IPS-18c (cell line): ENCODE data around the gene SSBP3.

Experiments
- H3K4me3 ChIP-seq: 2 replicates; pipeline ENCODE4 v1.7.0; 2013; ENCODE audit warnings: low read depth, mild to moderate bottlenecking, low read length, moderate library complexity; ENCODE audit not compliant: insufficient read depth
- H3K9me3 ChIP-seq: one replicate; pipeline ENCODE4 v1.6.1; 2013; ENCODE audit warnings: mild to moderate bottlenecking, low read length, moderate library complexity; ENCODE audit not compliant: control insufficient read depth, insufficient read depth

Gene SSBP3

DNA sequence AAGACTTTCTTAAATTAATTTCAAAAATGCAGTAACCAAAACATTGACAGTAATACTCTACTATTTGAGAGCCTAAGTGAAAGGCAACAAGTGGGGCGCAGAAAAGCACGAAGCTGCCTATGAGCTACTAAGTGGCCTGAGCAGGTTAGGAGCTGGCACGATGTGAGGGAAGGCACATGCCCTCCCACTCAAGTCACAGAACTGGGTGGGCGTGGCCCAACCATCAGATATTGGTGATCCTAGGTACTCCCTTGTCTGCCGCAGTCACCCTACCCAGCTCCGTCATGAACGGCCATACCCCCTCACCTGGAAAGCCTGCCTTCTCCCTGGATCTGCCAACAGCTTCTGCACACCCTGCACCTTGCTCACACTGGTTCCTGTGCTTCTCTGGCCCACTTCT is 40.8 kb downstream of the SSBP3 start:
- H3K9me3 ChIP-seq: no peaks in the 10 kb centered on the region
- no peak overlapping the region for H3K4me3 ChIP-seq

DNA sequence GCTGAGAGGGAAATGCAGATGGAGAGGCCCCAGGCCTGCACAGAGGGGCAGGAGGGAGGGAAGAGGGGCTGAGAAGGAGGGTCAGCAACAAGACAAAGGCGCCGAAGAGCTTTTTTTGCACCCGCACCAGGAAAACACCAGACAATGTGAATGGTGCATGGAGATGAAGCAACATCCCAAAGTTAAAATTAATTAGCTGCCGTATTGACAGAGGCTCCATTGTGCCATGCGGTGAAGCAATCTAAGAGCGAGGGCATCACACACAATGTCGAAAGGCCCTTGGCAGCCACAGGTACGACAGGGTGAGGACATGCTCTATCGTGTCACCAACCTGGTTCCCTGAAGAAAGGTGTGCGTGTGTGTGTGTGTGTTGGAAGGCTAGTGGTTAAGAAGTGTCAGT is 41.2 kb downstream of the SSBP3 start:
- Histone ChIP-seq H3K4me3 (no peak overlapping the region), H3K9me3 (no peaks in the 10 kb centered on the region)

DNA sequence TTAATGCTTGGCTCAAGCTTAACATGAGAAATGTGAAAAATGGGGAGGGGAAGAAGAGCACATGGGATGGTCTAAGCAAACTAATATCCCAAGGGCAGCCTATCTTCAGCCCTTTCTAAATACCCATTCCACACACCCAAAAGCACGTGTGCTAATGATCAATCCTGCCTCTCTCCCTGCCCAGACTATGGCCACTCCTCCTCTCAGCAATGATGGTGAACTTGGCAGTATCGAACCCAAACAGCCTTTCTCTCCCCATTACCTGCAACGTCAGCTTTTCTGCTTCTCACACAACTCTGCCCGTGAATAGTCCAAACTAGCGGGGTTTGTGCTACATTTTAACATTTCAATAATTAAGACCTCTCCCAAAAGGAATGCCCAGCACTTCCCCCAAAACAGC is 41.6 kb downstream of the SSBP3 start:
- Histone ChIP-seq H3K9me3 (no peaks in the 10 kb centered on the region), H3K4me3 (no peak overlapping the region)

DNA sequence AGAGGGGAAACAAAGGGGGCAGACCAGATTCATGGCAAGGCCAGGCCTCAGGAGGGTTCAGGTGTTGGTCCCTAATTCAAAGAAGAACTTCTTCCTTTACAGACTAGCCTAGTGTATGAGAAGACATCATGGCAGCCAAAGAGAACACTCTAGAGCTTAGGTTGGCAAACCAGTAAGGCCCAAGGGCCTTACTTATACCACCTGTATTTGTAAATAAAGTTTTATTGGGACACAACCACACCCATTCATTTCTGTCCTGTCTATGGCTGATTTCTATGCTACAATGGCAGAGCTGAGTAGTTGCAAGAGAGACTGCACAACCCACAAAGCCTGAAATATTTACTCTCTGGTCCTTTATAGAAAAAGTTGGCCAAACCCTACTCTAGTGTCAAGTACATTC is 42.3 kb downstream of the SSBP3 start:
- no peaks in the 10 kb centered on the region for H3K9me3 ChIP-seq
- no peak overlapping the region for H3K4me3 ChIP-seq

DNA sequence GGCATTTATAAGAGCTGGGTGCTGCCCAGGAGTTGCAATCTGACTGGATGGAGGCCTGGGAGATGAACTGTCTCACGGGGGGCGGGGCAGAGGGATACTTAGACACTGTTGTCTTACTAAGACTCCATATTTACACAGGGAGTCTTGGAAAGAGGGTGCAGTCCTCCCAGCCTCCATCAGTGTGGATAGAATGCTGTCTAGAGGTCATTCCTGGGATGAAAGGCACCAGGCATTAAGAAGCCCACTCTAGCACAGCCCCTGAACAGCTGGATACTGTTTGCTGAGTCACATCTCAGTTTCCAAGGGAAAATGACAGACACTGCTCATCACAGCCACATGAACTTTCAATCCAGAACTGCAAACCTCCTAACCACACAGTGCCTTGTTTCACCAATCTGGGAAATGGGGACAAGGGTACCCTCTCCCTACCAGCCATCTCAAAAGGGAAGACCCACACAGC is 43.3 kb downstream of the SSBP3 start:
- Histone ChIP-seq H3K4me3 (no peak overlapping the region), H3K9me3 (no peaks in the 10 kb centered on the region)

DNA sequence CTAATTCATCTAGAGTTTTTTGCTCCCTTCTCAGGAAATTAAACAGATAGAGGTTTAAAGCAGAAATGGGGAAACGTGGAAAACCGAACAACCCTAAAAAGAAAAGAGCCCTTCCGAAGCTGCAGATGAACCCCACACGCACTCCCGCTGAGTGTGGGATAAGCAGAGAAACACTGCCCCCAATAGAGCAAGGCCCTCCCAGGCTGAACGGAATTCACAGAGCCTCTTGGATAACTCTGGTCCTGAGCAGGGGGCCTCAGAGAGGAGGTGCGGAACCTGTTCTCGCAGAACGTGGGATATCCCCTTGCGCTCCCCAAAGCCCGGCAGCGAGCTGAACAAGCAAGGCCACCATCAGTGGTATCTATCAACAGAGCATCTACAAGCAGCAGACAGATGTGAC is 44.9 kb downstream of the SSBP3 start:
- no peaks in the 10 kb centered on the region for H3K9me3 ChIP-seq

DNA sequence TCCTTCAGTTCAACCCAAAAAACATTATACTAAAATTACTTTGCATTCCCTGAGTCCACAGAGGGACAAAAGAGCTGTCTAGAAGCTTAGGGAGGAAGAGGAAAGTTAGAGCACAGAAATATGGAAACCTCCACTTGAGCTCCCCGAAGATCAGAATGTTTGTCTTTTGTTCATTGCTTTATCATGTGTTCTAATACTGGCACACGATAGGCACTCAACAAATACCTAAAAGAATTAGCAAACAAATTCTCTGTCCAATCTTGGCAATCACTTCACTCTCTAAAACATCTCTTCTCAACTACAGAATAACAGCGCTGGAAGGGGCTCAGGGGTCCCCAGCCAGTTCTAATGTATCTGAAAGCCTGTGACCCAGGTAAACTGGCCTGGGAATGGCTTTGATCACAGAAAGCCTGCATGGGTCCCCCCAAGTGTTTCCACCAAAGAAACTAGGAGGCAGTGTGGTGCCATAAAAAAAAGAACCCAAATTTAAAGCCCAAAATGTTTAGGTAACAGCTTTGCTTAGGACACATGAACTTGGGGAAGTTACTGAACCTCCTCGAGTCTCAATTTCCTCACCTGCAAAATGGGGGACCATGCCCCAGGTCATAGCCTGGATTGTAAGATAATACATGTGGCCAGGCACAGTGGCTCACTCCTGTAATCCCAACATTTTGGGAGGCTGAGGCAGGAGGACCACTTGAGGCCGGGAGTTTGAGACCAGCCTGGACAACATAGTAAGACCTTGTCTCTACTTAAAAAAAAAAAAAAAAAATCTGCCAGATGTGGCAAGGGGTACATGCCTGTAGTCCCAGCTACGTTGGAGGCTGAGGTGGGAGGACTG is 45.8 kb downstream of the SSBP3 start:
- Histone ChIP-seq H3K9me3 (no peaks in the 10 kb centered on the region), H3K4me3 (no peak overlapping the region)

More for the DNA sequence above, 44.9 kb downstream of the SSBP3 start:
- no peak overlapping the region for H3K4me3 ChIP-seq

DNA sequence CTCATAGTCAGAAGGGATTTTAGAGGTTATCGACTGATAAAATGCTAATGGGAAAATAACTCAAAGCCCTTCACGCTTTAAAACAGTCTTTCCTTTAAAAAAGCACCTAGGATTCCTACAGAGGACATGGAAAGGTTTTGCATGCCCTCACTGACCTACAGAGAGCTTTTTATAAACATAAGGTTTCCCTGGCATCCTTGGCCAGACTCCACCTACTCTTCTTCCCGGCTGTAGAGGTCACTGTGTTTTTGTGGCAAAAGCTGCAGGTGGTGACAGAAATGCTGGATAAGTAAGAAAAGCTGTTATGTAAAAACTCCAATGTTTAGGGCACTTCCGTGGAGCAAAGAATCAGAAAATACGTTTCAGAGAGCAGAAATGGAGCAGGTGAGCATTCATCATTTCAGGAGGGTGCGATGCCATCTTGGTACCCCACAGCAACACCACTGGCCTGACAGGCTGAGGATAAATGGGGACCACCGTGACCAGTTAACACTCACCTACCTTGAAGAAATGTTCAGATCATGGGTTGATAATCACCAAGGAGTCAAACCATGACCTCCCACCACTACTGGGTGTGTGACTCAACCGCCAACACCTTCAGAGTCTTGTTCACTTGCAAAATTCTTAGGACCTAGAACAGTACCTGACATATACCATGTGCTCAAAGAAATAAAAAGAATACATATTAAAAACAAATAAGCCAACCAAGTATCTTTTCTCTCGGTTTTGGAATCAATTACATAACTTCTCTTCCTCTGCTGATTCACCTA is 46.6 kb downstream of the SSBP3 start:
- Histone ChIP-seq H3K4me3 (no peak overlapping the region), H3K9me3 (no peaks in the 10 kb centered on the region)

DNA sequence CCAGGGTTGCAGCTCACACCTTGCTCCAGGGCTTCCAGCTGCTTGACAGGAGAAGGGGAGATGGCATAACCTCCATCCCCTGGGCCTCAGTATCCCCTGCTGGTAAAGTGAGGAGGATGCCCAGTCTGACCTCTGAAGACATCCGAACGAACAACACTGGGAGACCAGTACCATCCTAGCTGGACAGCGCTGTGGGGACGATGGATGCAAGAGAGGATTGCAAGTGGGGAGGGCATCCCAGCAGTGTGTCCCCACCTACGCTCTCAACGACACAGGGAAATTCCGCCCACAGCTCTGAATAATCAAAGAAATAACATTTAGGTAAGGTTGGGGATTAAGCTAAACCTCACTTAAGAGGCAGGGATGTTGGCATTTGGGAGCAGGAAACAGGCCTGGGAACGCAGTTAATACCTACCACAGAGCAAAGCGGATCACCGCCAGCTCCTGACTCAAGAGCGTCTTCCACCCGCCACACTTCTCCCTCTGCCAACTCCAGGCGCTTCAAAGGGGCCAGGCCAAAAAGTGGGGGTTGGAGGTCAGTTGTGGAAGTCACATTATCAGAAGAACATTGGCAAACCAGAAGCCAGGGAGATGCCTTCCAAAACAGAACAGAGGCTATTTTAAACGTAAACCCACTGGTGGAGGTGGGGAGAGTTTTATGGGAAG is 47.6 kb downstream of the SSBP3 start:
- Histone ChIP-seq H3K9me3 (no peaks in the 10 kb centered on the region), H3K4me3 (no peak overlapping the region)

DNA sequence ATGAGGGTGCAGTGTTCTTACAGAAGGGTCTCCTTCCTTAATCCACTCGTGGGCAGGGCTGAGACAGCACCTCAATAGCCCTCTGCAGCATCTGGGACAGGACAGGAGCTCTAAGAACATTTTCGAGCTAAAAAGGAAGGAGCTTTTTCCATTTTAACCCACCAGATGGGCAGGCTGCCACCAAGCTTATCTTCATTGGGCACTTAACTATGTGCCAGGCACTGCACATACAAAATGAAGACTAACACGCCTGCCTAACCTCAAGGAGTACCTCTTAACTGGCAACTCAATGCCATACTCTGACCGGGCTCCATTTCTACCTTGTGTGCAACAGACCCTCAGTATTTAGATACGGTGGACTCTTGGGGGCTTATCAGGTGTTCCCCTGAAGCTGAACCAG is 48.2 kb downstream of the SSBP3 start:
- no peaks in the 10 kb centered on the region for H3K9me3 ChIP-seq
- H3K4me3 ChIP-seq: no peak overlapping the region

DNA sequence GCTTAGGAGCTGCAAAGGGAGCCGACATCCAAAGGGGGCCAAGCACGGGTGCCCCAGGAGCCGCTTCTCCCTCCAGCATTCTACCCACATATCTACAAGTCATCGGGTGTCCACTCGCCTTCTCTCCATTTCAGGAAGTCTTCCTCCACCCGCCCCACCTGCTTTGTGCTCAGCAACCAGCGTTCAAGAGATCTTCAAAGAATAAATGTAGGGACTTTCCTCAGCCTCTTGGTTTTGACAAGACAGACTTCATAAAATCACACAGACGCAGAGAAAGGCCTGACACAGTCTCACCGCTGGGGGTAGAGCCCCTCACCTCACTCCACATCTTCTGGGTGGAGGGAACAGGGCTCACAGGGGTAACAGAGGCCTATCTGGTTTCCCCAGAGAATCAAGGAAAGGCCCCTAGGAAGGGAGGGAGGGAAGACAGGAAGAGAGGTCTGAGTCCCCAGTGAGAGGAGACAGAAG is 49.5 kb downstream of the SSBP3 start:
- no peaks in the 10 kb centered on the region for H3K9me3 ChIP-seq
- no peak overlapping the region for H3K4me3 ChIP-seq

DNA sequence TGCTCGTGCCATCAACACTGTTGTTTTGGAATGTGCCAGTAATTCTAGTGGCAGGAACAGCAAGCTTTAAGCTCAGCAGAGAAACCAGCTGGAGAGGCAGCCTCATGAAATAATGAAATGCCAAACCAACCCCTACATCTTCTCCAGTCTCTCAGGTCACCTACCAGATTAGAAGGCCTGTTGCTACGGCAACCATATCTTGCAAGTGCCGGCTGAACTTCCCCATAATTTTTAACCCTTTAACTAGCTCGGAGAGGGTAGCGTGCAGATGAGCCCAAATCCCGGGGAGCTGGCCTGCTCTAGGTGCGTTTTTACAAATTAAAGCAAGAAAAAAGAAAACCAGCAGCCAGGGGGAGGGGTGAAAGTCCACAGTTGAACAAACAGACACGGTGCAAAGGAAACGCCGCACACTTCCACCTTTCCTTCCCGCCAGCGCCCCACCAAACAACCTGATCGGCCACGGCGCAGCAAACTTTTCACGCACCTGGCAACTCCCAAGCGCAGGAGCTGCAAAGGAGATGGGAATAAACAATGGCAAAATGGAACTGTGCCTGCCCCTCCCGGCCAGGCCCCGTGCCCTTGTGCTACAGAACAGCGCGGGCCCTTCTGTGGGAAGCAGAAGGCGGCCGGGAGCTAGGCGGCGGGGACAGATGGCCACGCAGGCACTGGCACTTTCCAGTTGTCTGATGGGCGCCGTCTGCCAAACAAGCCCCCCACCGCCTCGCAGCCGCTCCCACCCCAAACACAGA is 50.1 kb downstream of the SSBP3 start:
- Histone ChIP-seq H3K4me3 (no peak overlapping the region), H3K9me3 (no peaks in the 10 kb centered on the region)

DNA sequence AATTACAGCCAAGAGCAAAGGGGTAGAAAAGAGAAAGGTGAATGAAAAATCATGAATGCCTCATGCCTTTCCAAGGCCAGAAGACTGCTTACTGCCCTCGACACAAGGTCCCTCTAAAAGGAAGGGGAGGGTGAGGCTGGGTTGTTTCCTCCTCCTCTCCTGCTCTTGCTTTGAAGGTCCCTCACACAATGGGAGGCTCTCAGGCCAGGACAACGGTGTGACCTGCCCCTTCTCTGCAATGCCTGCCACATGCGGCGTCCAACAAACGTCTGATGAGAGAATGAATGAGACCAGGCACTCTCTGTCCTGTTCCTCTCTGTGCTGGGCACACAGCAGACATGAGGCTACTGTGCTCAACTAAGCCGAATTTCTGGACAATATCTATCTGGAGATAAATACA is 51.3 kb downstream of the SSBP3 start:
- Histone ChIP-seq H3K4me3 (no peak overlapping the region), H3K9me3 (no peaks in the 10 kb centered on the region)

DNA sequence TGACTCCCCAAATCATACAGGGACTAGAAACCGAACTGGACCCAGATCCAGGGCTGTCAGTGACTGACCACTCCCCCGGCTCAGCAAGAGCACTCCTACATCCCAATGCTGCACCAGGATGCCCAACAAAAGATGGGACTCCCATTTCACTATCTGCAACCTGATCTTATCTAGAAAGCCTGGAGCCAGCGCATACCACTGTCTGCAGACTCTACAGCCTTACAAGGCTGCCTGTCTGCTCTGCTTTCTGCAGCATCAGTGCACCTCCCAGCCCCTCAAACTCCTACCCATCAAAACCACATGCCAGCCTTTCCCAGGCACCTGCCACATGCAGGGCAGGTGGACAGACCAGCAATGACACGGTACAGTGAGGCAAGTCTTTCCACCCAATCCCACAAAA is 52.2 kb downstream of the SSBP3 start:
- H3K4me3 ChIP-seq: no peak overlapping the region

DNA sequence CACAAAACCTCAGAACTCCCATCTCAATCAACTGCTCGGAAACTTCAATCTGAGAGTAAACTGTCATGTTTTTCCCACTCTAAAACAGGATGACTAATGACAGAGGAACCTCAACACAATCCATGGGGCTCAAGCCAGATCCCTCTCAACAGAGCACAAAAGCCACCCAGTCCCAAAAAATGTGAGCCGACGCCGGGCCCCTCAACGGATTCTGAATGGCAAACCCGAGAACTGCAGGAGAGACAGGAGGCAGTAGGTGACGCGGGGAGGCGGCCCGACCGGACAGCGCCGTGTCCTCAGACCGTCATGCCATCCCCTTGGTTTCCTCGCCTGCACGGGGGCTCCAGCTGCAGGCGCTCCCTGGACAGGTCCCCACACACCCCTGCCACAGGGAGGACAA is 53.4 kb downstream of the SSBP3 start:
- Histone ChIP-seq H3K4me3 (no peak overlapping the region), H3K9me3 (no peaks in the 10 kb centered on the region)

More for the DNA sequence above, 52.2 kb downstream of the SSBP3 start:
- no peaks in the 10 kb centered on the region for H3K9me3 ChIP-seq

DNA sequence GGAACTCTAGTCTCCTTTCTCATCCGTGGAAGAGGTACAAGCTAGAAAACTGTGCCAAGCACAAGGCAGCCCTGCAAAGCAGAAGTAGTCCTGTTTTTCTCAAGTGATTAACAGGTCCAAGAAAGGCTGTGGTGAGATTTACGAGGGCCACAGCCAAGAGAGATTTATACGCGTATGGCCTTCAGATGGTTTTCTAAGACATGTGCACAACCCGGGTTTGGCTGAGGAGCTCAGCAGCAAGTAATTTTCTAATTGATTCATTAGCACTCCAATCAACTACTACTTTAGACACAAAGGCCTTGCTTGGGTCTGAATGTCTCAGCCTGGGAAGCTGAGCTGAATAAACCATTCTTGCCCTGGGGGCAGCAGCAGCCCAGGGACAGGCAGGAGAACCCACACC is 55.8 kb downstream of the SSBP3 start:
- Histone ChIP-seq H3K9me3 (no peaks in the 10 kb centered on the region), H3K4me3 (no peak overlapping the region)

DNA sequence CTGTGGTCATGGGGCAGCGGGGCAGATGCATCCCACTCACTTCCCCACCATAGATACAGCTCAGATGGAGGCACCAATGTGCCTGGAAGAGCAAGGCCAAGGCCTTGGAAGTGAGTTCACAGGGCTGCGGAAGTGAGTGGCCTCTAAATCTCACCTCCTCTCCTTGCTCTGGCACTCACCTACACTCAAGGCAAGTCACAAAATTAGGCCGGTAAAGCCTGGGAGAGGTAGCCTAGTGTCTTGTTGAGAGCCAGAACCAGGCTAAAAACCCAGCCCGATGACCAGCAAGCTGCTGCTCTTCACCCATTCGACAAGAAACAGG is 57.5 kb downstream of the SSBP3 start:
- no peak overlapping the region for H3K4me3 ChIP-seq
- H3K9me3 ChIP-seq: no peaks in the 10 kb centered on the region
